Adipose tissue (tissue), 3 donors: ENCODE data around the gene IL20RB. TPM values are rescaled to one million over a fixed set of nuclear protein-coding genes. Genes with fewer than 3 reads are reported as not detected.
"Not testable (repeated sequence)": the region's sequence is repeated elsewhere in the genome, so short reads cannot be mapped to it uniquely, and the experiment has no call there.

ENCODE experiments used
- H3K27ac ChIP-seq: one replicate; pipeline ENCODE4 v1.5.1; 2013; ENCODE audit warnings: low read depth, low read length
- WGBS, 3 donors: extraction: QIAGEN DNeasy Blood & Tissue Kit; methylation state at CpG; one replicate each; pipeline ENCODE4 v1.1.7; 2013; 5-methylcytosine and 5-hydroxymethylcytosine counted together
- polyA plus RNA-seq, 3 donors: library from polyadenylated mRNA; stranded (reverse); fragments of 200-250 nt; gene quantifications; one replicate each; pipeline ENCODE4 v1.2.3, GENCODE V29; 2013
- donor health status: healthy with polysubstance abuse.
- donor health status: Bipolar disorder and iron deficiency.
- donor health status: healthy.

Gene IL20RB
- polyA plus RNA-seq, 3 donors, result 0.30 to 1.9 (median 1.2) TPM

GRCh38 chr3:137012097-137012501 lies 54.3 kb downstream of the IL20RB start:
- WGBS, 3 donors, result 57 to 68% (median 67%) methylated on average over 3 of the region's 3 CpGs
- H3K27ac ChIP-seq, result no peak overlapping the region

GRCh38 chr3:137013951-137014688 lies 56.3 kb downstream of the IL20RB start:
- WGBS, 3 donors, result 9 to 12% (median 11%) methylated on average over 18 of the region's 18 CpGs
- no peak overlapping the region for H3K27ac ChIP-seq

- 83 to 100% (median 92%) methylated on average over 1 of the region's 1 CpG for WGBS, 3 donors
- not testable (repeated sequence) for H3K27ac ChIP-seq
Measured at GRCh38 chr3:137017316-137017715, 59.5 kb downstream of the IL20RB start.

- WGBS, 3 donors, result 55 to 63% (median 62%) methylated on average over 5 of the region's 5 CpGs
- no peak overlapping the region for H3K27ac ChIP-seq
Measured at GRCh38 chr3:137020315-137020714, 62.5 kb downstream of the IL20RB start.

GRCh38 chr3:137020888-137021287 lies 63.1 kb downstream of the IL20RB start:
- 89 to 91% (median 91%) methylated on average over 2 of the region's 2 CpGs for WGBS, 3 donors
- H3K27ac ChIP-seq, result no peak overlapping the region

GRCh38 chr3:137024348-137024747 lies 66.6 kb downstream of the IL20RB start:
- no peak overlapping the region for H3K27ac ChIP-seq
- WGBS, 3 donors, result 92 to 94% (median 92%) methylated on average over 5 of the region's 5 CpGs

- H3K27ac ChIP-seq, result no peak overlapping the region
- WGBS, 3 donors, result 87 to 97% (median 94%) methylated on average over 3 of the region's 3 CpGs
Measured at GRCh38 chr3:137026701-137027100, 68.9 kb downstream of the IL20RB start.

GRCh38 chr3:137032465-137033120 lies 74.8 kb downstream of the IL20RB start:
- 2 to 6% (median 3%) methylated on average over 31 of the region's 31 CpGs for WGBS, 3 donors
- no peak overlapping the region for H3K27ac ChIP-seq

GRCh38 chr3:137035631-137036030 lies 77.8 kb downstream of the IL20RB start:
- WGBS, 3 donors, result 80 to 94% (median 94%) methylated on average over 5 of the region's 5 CpGs

GRCh38 chr3:137039570-137039969 lies 81.8 kb downstream of the IL20RB start:
- H3K27ac ChIP-seq, result no peak overlapping the region

More at GRCh38 chr3:137035631-137036030, 77.8 kb downstream of the IL20RB start:
- no peak overlapping the region for H3K27ac ChIP-seq

- 69 to 83% (median 82%) methylated on average over 2 of the region's 2 CpGs for WGBS, 3 donors
- no peak overlapping the region for H3K27ac ChIP-seq
Measured at GRCh38 chr3:137041251-137041650, 83.5 kb downstream of the IL20RB start.

GRCh38 chr3:137041686-137042085 lies 83.9 kb downstream of the IL20RB start:
- H3K27ac ChIP-seq, result no peak overlapping the region
- WGBS, 3 donors, result 63 to 91% (median 80%) methylated on average over 4 of the region's 4 CpGs

GRCh38 chr3:137046747-137047146 lies 89.0 kb downstream of the IL20RB start:
- WGBS, 3 donors, result 72 to 76% (median 75%) methylated on average over 4 of the region's 4 CpGs
- H3K27ac ChIP-seq, result no peak overlapping the region

- no peak overlapping the region for H3K27ac ChIP-seq
- WGBS, 3 donors, result 67 to 75% (median 72%) methylated on average over 4 of the region's 4 CpGs
Measured at GRCh38 chr3:137047240-137047639, 89.5 kb downstream of the IL20RB start.

- 66 to 92% (median 74%) methylated on average over 3 of the region's 3 CpGs for WGBS, 3 donors
- no peak overlapping the region for H3K27ac ChIP-seq
Measured at GRCh38 chr3:137050281-137050680, 92.5 kb downstream of the IL20RB start.

- H3K27ac ChIP-seq, result no peak overlapping the region
- WGBS, 3 donors, result 75 to 76% (median 76%) methylated on average over 1 of the region's 1 CpG
Measured at GRCh38 chr3:137052298-137052697, 94.5 kb downstream of the IL20RB start.
